Medulla oblongata (tissue), 1 donor: Measurements from ENCODE around the gene ZNF385A.

Experiments
- DNase-seq: peaks from one replicate; pipeline ENCODE4 v3.0.0-alpha.2; 2015; ENCODE audit errors: extremely low spot score

The ZNF385A gene

DNA sequence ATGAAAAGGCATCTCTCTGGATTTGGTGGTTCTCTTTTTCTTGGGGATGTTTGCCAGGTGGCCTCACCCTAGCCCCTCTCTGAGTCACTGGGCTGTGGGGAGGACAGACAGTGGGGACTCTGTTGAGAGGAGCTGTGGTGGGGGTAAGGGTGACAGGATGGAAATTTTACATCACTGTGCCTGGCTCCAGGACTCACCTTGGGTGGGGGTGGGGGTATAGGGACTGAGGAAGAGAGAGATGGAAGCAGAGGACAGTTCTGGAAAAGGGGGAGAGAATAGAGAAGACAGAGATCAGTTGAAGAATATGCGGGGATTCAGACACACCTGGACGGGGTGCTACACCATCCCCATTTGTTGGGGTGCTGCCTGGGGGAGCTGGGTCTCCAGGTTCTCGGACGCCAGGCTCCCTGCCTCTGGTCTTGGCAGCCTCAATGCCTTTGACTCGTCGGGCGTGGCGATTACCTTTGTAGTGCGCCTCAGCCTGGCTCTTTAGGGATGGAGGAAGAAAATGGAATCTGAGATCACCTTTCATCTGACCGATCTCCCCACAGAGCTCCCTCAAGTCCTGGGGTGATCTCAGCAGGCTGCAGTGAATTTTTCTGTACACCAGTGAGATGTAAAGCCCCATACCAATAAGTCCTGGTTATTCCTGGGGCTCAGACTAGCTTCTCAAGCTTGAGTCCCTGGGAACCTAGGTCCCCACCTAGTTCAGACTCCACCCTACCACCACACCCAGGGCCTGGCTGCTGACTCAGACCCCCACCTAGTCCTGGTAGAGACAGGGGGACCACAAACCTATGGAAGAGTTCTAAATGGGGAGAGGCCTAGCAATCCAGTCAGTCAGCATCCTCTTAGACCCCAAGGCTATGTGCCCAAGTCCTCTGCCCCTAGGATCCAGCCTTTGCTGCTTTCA, 10.6 kb downstream of the ZNF385A start:
- DNase-seq: no peak

DNA sequence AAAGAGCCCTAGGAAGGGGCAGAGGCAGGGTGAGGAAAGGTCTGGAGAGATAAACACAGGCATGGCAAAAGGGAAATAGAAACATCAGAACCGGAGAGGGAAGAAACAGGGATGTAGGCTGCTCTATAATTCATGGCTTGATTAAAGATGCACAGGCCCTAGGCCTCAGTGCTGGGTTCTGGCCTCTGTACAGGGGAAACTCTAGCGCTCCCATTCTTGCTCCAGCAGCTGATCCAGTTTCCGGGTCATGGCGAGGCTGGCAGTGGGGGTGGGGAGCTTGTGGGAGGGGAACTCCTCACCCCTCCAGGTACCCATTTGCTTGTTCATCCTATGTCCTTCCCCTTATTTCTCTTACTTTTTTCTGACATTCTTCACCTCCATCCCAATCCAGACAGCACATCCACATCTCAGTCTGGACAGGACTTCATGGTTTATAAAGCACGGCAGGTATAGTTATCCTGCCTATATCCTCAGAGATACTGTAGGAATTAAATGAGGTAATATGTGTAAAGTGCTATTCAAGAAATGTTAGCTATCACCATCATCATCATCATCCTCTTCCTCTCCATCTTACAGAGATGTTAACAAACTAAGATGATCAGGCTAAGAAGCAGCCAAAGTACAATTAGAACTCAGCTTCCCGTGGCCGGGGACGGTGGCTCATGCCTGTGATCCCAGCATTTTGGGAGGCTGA, 12.3 kb downstream of the ZNF385A start:
- DNase-seq: no peak

DNA sequence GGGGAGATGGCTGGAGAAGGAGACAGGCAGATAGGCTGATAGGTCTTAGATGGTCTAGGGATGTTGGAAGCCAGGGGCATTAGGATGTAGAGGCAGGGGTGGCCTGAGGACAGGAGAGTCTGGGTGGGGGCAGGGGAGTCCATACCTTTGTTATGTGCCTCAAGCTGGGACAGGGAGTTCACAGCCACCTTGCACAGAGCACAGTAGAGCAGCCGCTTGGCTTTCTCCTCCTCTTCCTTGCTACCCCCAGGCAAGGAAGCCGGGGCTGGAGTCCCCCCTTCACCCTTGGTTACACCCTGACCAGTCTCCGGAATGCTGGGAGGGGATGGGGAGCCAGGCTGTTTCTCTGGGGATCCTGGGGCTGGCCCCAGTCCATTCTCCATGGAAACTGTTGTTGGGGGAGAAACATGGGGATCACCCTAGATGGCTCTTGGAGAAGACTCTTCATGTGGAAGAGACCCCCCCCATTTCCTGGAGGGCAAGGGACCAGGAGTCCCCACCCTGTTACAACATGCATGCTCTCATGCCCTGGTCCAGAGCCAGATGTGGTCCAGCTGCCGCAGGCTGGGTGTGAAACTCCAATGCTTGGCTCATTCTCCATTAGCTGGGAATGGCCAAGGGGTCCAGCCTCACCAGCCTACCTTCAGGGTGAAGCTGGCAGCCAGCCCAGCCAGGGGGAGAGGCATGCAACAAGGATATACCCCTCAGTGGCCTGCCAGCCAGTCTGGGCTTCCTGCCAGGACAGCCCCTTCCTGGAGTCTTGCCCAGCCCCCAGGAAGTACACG, 13.0 kb downstream of the ZNF385A start:
- no peak for DNase-seq

DNA sequence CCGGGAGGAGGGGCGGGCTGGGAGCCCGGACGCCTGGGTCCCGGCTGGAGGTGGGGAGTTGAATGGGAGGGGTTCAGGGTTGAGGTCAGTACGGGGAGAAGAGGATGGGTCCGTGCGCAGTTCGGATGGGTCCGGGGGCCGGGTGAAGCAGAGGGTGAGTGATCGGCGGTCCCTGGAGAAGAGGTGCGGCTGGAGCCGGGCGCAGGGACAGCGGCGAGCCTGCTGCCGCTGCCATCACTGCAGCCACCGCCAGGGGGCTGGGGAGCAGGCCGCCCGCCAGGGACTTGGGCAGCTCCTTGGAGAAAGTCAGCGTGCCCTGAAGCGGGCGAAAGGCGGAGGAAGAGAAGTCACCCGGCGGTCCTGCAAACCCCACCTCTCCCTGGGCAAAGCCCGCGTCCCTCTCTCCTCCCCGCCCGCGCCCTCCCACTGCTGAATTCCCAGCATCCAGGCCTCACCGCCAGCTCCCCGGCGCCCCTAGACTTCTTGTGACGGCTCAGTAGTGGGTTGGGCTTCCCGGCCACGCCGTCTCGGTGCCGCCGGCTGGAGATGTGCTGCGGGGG, 14.3 kb downstream of the ZNF385A start:
- peak; percentile 87 for DNase-seq

DNA sequence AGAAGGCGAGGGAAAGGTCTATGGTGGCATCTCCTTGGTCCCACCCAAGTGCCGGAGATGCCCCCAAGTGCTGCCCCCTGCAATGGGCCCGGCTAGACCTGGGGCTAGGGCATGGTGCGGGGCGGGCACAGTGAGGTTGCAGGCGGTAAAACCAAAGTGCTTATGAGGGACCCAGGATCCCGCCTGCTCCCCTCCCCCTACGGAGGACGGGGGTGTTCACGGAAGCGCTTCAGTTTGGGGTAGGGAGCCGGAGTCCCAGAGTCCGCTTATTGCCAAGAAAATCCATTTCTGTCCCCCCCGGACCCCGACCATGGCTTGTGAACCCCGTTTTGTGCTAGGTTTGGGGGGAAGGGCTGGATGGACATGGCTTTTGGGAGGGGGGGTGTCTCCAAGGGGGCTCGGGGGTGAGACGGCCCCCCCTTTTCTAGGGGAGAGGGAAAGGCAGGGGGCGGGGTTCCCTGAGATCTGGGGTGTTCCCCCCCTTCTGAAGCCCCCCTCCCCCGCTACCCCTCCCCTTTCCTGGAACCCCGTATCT, 14.9 kb downstream of the ZNF385A start:
- DNase-seq: no peak

DNA sequence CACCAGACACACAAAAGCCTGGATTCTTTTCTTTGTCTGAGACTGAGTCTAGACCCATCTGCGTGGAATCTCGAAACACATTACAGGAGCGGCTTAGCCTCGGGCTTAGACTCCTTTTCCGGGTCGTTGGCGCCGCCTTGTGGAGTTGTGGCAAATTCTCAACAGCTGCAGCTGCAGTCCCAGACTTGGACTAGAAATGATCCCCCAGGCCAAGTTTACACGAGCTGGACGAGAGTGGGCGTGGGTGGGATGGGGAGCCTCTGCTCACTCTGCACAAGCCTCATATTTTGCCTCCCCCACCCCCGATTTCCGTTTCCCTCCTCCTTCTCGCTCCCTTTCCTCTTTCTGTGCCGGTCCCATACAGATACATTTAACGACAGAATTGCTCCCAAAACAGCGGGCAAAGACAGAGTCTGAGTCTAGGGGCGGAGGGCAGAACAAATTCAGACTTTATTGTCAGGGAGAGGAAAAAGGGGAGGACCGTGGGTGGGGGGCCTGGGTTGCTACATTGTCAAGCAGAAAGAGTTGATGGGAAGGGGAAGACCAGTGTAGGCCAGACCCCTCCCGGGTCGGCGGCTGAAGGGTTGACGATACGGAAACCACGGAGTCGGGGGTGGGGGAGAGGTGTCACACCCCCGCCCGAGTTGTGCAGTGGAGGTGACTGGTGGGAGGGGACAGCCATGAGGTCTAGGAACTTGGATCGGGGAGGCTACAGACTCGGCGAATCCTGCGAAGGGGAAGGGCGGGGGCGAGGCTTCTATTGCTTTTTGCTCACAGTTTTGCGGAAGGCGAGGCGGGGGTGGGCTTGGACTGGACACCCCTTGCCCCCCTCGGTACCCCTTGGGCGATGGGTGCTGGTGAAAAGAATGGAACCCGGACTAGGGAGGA, 15.6 kb downstream of the ZNF385A start:
- DNase-seq: peak; percentile 96

DNA sequence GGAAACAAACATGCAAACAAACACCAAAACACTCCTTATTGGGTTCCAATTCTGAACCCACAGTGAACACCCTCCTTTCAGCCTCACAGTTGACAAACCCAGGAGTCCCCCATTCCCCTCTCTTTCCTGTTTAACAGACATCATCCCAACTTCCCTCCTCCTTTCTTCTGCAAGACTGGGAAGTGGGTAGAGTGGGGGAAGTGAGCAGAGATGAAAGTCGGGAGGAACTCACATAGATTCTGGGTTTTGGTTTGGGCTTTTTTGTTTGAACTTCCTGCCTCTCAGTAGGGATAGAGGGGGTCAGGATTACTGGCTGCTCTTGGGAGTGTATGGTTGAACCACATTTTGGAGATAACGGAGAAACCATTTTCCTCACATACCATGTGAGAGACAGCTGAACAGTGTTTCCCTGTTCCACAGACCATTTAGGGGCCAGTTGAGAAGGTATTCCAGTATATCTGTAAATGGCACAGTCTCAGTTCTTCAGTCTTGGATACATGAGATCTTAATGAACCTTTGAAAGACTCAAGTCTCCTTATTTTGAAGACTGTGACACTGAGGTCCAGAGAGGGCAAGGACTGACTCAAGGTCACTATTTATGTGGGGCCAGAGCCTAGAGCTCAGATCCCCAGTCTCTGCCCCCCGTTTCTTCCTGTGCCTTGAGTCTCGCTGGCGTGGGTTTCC, 16.4 kb downstream of the ZNF385A start:
- no peak for DNase-seq

DNA sequence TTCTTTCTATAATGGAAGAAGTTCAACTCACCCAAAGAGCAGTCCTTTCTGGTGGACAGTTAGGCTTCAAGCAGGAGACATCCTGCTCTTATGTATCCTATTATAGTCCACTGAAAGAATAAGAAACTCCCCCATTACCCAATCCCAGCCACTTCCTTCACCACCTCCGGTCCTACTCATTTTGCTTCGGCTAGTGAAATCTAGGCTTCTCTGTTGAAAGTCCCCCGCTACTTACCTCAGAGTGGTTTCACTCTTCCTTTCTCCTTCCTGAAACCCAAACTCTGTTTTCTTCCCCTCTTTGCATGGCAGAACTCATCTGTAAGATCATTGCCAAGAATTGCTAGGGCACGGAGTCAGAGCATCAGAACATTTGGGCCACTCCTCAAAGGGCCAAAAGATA, 20.1 kb downstream of the ZNF385A start, which contains the start of gene GPR84:
GPR84 (minus strand) TSS at position 74 of the 400 bp plus-strand sequence. CDS start 635 bp downstream, outside the sequence.
- peak; percentile 65 for DNase-seq

DNA sequence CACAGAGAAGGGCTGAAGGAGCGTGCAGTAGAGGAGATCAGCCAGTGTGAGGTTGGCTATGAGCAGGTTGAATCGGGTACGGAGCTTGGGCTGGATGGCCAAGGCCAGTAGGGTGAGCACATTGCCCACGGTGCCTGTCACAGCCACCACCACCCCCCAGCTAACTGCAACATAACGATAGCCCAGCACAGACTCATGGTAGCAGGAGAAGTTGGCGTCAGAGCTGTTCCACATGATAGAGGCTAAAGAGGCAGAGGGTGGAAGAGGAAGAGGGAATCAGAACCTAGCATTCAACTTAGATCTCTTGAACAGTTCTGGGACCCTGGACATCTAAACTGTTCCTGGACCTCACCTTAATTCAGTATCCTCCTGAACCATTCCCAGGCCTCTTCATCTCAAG, 20.9 kb downstream of the ZNF385A start:
- no peak for DNase-seq

DNA sequence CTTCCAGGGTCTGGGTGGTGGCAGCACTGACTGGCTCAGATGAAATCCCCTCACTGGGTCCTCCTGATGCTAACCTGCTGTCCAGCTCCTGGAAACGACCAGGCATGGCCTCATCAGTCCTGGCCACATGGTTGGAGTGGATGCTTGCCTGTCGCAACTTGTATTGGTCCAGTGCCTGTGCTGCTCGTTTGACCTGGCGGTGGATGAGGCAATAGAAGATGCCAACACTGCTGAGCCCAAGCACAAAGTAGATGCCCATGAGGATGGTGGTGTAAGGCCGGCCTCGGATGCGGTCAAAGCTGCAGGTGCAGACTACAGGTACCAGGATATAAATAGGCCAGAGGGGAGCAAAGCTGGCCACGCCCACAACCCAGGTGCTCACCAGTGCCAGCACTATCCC, 21.5 kb downstream of the ZNF385A start:
- DNase-seq: no peak

DNA sequence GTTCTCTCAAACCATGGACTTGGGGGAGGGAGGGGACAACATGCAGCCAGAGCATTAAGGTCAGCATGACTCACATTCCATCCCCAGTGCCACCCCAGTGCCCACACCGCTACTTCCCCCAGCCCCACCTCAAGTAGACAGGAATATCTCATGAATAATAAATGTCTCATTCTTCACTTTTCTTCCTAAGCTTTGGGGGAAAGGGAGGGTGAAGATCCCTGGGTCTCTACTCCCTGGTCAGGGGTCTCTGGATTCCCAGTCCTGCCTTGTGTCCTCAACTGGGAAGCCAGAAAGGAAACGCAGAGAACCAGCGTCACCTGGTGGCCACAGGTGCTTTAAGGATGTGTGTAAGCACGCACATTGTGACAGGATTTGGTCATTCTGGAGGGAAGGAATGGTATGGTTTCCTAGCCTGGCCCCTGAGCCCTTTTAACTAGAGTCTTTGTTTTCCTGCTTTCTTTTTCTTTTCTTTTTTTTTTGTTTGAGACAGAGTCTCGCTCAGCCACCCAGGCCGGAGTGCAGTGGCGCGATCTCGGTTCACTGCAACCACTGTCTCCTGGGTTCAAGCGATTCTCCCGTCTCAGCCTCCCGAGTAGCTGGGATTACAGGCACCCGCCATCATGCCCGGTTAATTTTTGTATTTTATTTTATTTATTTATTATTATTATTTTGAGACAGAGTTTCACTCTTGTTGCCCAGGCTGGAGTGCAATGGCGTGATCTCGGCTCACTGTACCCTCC, 23.6 kb downstream of the ZNF385A start:
- DNase-seq: peak; percentile 90

DNA sequence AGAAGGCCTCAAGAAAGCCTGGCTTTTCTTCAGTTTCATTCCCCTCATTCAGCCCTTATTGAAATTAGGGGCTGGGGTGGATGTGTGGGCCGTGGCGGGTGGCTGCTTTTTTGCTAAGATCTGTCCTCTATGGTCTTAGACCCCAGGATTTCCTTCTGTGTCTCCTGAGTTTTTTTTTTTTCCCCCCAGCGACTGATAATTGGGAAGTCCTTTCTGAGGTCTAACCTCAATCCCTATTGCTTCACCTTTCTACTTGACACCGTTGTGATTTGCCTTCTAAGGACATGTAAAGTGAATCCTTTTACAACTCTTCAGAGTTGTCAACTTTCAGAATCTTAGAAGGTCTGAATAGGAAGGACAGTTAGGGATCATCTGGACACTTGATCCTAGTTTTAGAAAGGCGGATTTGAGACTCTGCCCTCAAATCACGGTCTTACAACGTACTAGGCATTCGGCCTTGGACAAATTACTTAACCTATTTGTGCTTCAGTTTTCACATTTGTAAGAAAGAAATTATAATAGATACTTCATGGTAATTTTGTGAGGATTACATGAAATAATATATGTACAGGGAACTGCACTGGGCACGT, 24.7 kb downstream of the ZNF385A start:
- no peak for DNase-seq

DNA sequence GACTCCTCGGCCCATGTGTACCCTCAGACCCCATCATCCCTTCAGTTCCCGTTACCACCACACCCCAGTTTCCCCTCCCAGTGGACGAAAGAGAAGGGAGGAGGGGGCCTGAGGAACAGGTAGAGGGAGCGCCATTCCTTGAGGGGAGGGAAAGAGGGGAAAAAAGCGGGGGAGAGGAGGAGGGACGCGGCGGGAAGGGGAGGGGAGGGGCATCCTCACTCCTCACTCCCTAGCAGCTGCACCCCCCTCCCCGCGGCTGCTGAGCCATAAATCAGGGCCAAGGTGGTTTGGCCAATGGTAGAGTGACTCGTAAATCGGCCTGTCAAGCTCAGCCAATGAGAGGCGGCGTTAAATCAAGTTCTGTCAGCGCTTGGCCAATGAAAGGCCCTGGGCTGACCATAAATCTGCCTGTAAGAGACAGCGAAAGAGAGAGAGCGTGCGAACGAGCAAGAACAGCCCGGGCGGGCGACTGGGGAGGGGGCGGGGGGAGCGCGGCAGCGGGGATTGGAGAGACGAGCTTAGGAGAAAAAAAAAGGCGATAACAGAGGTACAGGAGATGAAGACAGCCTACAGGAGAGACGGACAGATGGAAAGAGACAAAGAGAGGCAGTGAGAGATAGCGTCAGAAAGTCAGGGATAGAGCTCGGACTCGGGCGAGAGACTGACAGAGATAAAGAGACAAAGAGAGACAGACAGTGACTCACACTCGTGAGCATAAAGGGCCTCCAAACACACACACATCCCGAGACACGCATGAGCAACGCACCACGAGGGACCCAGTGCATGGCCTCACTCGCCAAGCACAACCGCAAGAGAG, 25.4 kb downstream of the ZNF385A start:
- peak; percentile 99 for DNase-seq

DNA sequence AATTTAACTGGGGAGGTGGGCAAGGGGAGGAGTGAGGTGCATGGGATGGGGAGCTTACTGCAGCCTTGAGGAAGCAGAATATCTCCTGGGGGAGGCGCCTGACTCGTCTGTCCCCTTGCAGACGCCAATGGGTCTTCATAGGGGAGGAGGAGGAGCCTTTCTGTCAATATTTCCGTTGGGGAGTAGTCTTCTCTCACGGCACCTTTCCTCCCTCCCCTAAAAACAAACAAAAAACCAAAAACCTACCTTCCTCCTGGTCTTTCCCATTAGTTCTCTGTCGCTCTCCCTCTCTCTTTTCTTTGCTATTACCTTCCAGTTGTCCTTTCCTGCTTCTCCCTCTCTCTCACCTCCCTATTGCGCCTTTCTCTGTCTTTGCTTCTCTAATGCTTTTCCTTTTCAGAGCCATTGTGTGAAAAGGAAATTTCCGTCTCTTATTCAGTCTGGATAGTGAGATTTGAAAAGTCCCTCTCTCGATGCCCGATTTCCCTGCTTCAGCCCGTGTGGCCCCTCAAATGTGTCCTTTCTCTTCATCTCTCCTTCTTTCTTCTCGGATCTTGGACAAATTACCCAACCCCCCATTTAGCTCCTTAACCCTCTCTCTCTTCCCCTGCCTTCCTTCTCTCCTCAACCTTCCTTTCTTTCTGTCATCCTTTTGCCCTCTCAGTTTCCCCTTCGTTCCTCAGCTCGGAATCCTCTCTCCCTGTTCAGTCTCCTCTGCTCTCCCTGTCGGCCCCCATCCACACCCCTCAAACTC, 26.2 kb downstream of the ZNF385A start:
- peak; percentile 59 for DNase-seq

DNA sequence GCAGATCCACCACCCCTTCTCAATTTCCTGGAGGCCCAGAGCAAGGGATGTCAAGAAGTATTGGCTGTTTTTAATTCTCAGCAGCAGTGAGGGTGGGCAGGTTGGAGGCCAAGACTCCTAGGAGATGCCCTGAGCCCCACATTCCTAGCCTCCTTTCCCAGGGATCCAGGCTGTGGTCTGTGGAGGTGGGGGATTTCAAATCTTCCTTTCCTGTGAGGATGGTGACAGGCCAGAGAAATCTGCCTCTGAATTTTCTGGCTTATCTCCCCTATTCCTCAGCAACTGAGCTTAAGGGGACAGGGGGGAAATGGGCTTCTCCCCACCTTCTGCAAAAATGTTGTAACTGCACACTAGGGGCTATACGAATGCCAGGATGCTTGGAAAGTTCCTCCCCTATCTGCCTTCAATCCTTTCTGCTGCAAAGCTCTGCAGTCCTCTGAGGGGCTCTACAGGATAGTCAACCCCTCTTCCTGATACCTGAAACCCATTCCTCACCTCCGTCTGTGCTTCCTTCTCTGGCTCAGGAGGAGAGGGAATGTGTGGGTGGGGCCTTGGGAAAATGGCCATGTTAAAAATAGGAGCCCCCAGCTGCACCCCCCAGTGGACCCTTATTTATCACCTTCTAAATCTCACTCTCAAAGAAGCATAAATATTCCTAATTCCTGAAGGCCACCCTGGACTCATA, 26.9 kb downstream of the ZNF385A start:
- DNase-seq: no peak

DNA sequence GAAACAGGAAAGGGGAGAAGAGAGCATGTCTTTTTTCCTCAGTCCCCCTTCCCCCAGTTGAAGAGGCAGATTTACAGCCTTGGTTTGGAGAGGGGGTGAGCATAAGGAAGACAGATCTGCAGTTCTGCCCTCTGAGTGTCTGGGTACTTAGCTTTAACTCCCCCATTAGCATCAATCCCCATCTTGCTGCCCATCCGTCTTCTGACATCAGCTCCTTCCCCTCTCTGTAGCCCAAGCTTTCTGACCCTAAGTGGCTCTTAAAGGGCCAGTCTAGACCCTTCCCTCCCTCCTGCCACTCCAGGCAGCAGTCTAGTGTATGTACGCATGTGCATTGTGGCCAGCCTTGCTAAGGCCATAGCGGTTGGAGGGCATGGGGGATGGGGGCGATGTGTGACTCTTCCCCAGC, 27.6 kb downstream of the ZNF385A start:
- DNase-seq: no peak

DNA sequence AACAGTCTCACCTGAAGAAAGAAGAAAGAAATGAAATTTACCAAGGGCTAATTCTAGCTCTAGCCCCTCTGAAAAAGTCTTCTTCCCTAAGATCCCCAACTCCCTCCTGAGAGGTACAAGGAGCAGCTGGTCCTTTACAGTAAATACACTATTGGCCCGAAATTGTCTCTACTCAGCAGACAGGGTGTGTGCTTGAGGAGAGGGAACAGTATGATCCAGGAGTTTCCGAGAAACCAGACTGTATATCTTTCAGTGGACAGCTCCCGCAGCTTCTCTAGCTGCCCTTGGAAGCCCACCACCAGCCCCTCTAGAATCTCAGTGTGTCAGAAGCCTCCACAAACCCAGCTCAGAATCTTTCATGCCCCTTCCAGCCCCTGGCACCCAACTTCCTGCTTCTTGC, 28.3 kb downstream of the ZNF385A start:
- no peak for DNase-seq
